GM12891 (cell line): ENCODE measurements around the gene U2SURP.

Source experiments
- POLR2A ChIP-seq: IDR thresholded peaks from 2 replicates; pipeline ENCODE4 v1.6.1; 2011; ENCODE audit warnings: low read depth, low read length, control low read depth
- POLR2AphosphoS5 ChIP-seq: IDR thresholded peaks from 2 replicates; pipeline ENCODE4 v1.6.1; 2011; ENCODE audit warnings: low read depth, low read length, control low read depth

- TF ChIP-seq POLR2A = peak; percentile 89
- TF ChIP-seq POLR2AphosphoS5 = peak; percentile 78; the same call in 1 of the 2 replicates
Measured at GRCh38 chr3:143001369-143002082, at the start of gene U2SURP.
